ENCODE results near the gene NDUFS8. TPM values are rescaled to one million over a fixed set of nuclear protein-coding genes. Genes with fewer than 3 reads are reported as not detected.

The NDUFS8 gene
- total and polyA plus RNA-seq, 2 of the 13 experiments (the other 11 are each of a cell fraction or from before 2014, with no cell fraction given), result 96.7 to 158 TPM

GRCh38 chr11:68028802-68029545, 1.5 kb upstream of the NDUFS8 start (continued):
- TF ChIP-seq BCL3 (CRISPR knock-in tag; IDR thresholded peaks at IDR 0.05) (no peak), ZNF207 (IDR thresholded peaks at IDR 0.05; ENCODE audit: borderline replicate concordance) (no peak), ZNF530 (CRISPR knock-in tag; IDR thresholded peaks at IDR 0.05; ENCODE audit: low read depth) (no peak), TCF7 (IDR thresholded peaks at IDR 0.05; ENCODE audit: low read depth) (no peak), REST (IDR thresholded peaks at IDR 0.05; ENCODE audit: borderline replicate concordance in 1 of 2, low read depth in 1 of 2, low read length in 2 of 2) (no peak), CHD4 (IDR thresholded peaks at IDR 0.05; ENCODE audit: borderline replicate concordance, low read length) (no peak), HNF4A (CRISPR knock-in tag; IDR thresholded peaks at IDR 0.05) (0 out of 2 replicates have a peak, but pooled peaks have one; percentile 18), STAG1 (CRISPR knock-in tag; IDR thresholded peaks at IDR 0.05) (0 out of 2 replicates have a peak, but pooled peaks have one; percentile 6), NFRKB (IDR thresholded peaks at IDR 0.05) (no peak), KIAA2018 (CRISPR knock-in tag; IDR thresholded peaks at IDR 0.05; ENCODE audit: borderline replicate concordance) (no peak)
